GF-D8 (cell line): ENCODE data around the gene DARS1.
"Not testable (repeated sequence)": the region's sequence is repeated elsewhere in the genome, so short reads cannot be mapped to it uniquely, and the experiment has no call there.

Source experiments
- DNase-seq: peaks from one replicate; lab custom pipeline; 2025; lab: John Stamatoyannopoulos, UW

DARS1 gene

GRCh38 chr2:135885709-135886108, 99.7 kb downstream of the DARS1 start:
- DNase-seq = no peak

GRCh38 chr2:135882415-135882814, 103.0 kb downstream of the DARS1 start:
- no peak for DNase-seq

- DNase-seq = not testable (repeated sequence)
These were observed 108.7 kb downstream of the DARS1 start for GRCh38 chr2:135876770-135877169.

GRCh38 chr2:135876066-135876711, 109.2 kb downstream of the DARS1 start, which contains the start of gene MCM6:
Gene MCM6, minus strand, starts transcription at chr2:135876443. Its CDS starts 78 bp downstream, at chr2:135876365.
- peak; percentile 95 for DNase-seq

GRCh38 chr2:135875491-135876065, 109.8 kb downstream of the DARS1 start:
- peak; percentile 48 for DNase-seq

GRCh38 chr2:135874777-135875365, 110.6 kb downstream of the DARS1 start:
- DNase-seq = no peak

- no peak for DNase-seq
These were observed 114.9 kb downstream of the DARS1 start for GRCh38 chr2:135870571-135870970.

- DNase-seq = no peak
These were observed 122.2 kb downstream of the DARS1 start for GRCh38 chr2:135863233-135863632.

GRCh38 chr2:135862718-135863117, 122.7 kb downstream of the DARS1 start:
- no peak for DNase-seq
